ENCODE data around the gene CAMK1D.

Gene CAMK1D

DNA sequence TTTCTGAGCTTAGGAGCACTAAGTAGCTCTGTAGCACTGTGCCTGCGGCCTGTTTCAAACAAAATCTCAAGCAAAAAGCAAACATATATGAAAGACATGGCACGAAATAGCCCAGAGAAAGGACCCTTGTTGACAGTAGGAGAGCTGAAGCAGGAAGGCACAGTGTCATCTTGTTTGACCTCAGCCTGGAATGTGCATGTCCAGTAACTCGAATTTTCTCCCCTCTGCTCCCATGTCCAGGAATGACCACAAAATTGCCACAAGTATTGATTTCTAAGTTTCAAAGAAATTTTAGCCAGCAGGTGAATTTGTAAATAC, 351.2 kb downstream of the CAMK1D start:
- TF ChIP-seq, protein P1, sequence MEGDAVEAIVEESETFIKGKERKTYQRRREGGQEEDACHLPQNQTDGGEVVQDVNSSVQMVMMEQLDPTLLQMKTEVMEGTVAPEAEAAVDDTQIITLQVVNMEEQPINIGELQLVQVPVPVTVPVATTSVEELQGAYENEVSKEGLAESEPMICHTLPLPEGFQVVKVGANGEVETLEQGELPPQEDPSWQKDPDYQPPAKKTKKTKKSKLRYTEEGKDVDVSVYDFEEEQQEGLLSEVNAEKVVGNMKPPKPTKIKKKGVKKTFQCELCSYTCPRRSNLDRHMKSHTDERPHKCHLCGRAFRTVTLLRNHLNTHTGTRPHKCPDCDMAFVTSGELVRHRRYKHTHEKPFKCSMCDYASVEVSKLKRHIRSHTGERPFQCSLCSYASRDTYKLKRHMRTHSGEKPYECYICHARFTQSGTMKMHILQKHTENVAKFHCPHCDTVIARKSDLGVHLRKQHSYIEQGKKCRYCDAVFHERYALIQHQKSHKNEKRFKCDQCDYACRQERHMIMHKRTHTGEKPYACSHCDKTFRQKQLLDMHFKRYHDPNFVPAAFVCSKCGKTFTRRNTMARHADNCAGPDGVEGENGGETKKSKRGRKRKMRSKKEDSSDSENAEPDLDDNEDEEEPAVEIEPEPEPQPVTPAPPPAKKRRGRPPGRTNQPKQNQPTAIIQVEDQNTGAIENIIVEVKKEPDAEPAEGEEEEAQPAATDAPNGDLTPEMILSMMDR (IDR thresholded peaks at IDR 0.05; ENCODE audit: insufficient read depth, low read depth, low read length, missing control alignments) = no peak
- H3K4me3 ChIP-seq (ENCODE audit: low read depth, low read length) = no peak overlapping the region
- DNase-seq (ENCODE audit: low read depth) = no peak

DNA sequence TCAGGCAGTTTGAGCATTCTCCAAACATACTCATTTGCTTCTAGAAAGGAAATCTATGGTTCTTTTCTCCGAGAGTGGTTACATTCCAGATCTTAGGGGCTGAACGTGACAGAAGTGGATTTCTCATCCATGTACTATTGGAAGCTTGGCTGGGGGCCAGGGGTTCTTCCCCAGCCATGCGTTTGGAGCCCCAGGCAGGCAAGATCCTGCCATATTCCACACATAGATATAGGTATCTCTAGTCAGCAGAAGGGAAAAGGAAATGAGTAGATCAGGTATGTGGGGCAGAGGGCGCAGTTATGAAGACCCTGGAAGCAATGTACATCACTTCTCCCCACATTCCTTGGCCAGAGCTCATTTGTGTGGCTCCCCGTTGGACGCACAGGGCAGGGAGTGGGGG, 352.3 kb downstream of the CAMK1D start:
- H3K4me3 ChIP-seq (ENCODE audit: low read depth, low read length) = no peak overlapping the region
- TF ChIP-seq, protein P1 (IDR thresholded peaks at IDR 0.05; ENCODE audit: insufficient read depth, low read depth, low read length, missing control alignments) = no peak
- no peak for DNase-seq (ENCODE audit: low read depth)

DNA sequence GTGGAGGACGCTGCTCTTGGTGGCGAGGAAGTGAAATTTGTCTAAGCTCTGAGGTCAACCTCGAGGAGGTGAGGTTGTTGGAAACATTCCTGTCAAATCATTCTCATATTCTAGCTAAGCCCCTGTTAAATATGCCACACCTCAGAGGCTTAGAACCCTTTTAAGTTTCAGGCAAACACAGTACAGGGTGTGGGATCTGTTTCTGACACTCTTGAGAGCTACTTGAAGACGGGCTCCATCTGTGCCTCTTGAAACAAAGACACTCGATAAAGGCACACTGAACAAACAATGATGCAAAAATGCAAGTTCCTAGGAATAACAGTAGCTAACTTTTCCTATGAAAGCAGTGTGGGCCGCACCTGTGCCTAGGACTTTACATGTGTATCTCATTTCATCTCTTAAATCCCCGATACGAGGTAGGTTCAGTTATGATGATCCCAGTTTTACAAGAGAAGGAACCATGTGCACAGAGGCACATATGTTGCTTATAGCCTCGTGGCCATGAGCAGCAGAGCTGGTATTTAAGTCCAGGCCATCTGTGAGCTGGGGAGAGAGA, 352.9 kb downstream of the CAMK1D start:
- H3K4me3 ChIP-seq (ENCODE audit: low read depth, low read length) = no peak overlapping the region
- TF ChIP-seq, protein P1 (IDR thresholded peaks at IDR 0.05; ENCODE audit: insufficient read depth, low read depth, low read length, missing control alignments) = no peak
- no peak for DNase-seq (ENCODE audit: low read depth)

DNA sequence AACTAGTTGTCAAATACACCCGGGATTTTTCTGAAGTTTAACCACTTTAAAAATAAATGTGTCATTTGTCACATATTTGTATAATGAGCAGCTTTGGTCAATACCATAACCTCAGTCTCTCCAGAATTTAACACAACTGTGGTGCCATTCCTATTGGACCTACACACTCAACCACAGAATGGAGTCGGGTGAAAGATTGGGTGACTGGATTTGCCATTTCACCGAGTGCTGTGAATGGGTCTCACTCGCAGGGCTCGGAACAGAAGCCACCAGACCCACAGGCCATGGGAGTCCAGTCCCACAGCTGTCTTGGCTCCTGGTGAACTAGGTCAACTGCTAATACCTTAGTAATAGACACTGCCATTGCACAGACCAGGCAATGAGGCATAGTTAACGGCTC, 353.8 kb downstream of the CAMK1D start:
- no peak overlapping the region for H3K4me3 ChIP-seq (ENCODE audit: low read depth, low read length)
- no peak for DNase-seq (ENCODE audit: low read depth)
- TF ChIP-seq, protein P1 (IDR thresholded peaks at IDR 0.05; ENCODE audit: insufficient read depth, low read depth, low read length, missing control alignments) = no peak

DNA sequence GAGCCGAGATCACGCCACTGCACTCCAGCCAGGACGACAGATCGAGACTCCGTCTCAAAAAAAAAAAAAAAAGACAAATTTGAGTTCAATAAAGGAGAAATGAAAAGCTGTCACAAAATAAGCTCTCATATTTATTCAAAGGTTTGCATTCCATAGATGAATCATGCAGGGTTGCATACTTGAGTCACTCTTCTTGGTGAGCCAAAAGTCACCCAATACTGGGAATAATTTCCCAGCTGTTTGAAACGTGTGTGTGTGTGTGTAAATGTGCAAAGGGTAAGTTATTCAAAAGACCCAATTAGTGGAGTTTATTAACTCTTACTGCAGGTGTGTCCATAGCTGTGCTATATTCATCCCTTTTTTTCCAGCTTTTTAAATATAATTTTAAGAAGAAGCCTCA, 354.5 kb downstream of the CAMK1D start:
- no peak for DNase-seq (ENCODE audit: low read depth)

DNA sequence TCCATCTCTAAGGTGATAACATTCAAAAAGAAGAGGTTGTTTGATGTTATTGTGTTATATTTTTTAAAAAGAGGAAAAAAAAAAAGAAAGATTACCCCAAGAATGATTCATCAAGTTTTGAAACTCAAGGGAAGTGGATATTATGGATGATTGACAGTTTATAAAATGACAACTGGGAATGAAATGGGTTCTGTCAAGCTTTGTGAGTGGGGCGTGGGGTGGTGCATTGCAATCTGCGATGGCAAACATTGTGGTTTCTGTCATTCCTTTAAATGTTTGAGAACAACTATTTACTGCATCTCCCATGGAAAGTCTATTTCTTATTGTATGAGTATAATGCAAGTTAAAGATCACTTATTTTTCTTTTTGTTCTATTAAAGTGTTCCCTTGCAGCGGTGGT, 355.1 kb downstream of the CAMK1D start:
- TF ChIP-seq, protein P1 (IDR thresholded peaks at IDR 0.05; ENCODE audit: insufficient read depth, low read depth, low read length, missing control alignments) = no peak

More for the DNA sequence above, 354.5 kb downstream of the CAMK1D start:
- no peak overlapping the region for H3K4me3 ChIP-seq (ENCODE audit: low read depth, low read length)
- TF ChIP-seq, protein P1 (IDR thresholded peaks at IDR 0.05; ENCODE audit: insufficient read depth, low read depth, low read length, missing control alignments) = no peak

DNA sequence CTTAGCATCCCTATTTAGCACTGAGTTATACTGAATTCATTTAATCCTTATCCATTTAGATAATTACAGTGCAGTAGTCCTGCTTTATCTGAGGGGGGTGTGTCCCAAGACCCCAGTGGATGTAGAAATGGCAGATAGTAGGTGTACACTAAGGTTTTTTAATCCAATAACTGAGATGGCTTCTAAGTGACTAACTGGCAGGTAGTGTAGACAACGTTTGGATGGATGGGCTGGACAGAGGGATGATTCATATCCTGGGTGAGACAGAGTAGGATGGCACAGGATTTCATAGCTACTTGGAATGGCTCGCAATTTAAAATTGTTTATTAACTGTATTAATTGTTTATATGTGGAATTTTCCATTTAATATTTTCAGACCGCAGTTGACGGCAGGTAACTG, 356.6 kb downstream of the CAMK1D start:
- TF ChIP-seq, protein P1 (IDR thresholded peaks at IDR 0.05; ENCODE audit: insufficient read depth, low read depth, low read length, missing control alignments) = no peak
- no peak for DNase-seq (ENCODE audit: low read depth)
- H3K4me3 ChIP-seq (ENCODE audit: low read depth, low read length) = no peak overlapping the region

More for the DNA sequence above, 355.1 kb downstream of the CAMK1D start:
- H3K4me3 ChIP-seq (ENCODE audit: low read depth, low read length) = no peak overlapping the region
- no peak for DNase-seq (ENCODE audit: low read depth)
